Gastroesophageal sphincter (tissue), 4 donors: ENCODE results near the gene CXCL6. TPM values are rescaled to one million over a fixed set of nuclear protein-coding genes. Genes with fewer than 3 reads are reported as not detected.

Source experiments
- ATAC-seq: fragments of 150-250 bp; one replicate; pipeline ENCODE4 v1.9.1; 2016; ENCODE audit warnings: mild to moderate bottlenecking, moderate library complexity
- H3K27ac ChIP-seq, 4 donors: fragments of 200-600 bp; sonication (generic) in 3 of 4; 1 replicate in 3 of 4; 2 replicates in 1 of 4; pipeline ENCODE4 v1.5.1; 2016 to 2019
- H3K27me3 ChIP-seq: fragments of 200-600 bp; sonication (generic); one replicate; pipeline ENCODE4 v1.5.1; 2019
- H3K36me3 ChIP-seq, 2 donors: fragments of 200-600 bp; sonication (generic); one replicate each; pipeline ENCODE4 v1.5.1; 2019; ENCODE audit warnings: control low read depth in 1 of 2
- H3K4me1 ChIP-seq, 3 donors: fragments of 200-600 bp; sonication (generic); 1 replicate in 2 of 3; 2 replicates in 1 of 3; pipeline ENCODE4 v1.5.1; 2016 to 2019; ENCODE audit warnings: control low read depth in 2 of 3
- H3K4me3 ChIP-seq, 2 donors: fragments of 200-600 bp; sonication (generic); one replicate each; pipeline ENCODE4 v1.5.1; 2019; ENCODE audit warnings: mild to moderate bottlenecking in 1 of 2, moderate library complexity in 1 of 2
- H3K9me3 ChIP-seq, 3 donors: fragments of 200-600 bp; sonication (generic); one replicate each; pipeline ENCODE4 v1.5.1; 2017 to 2019; ENCODE audit warnings: control low read depth in 2 of 3
- CTCF ChIP-seq, 4 experiments: fragments of 200-600 bp in 2 of 4; fragments of 450-650 bp in 2 of 4; sonication (generic) in 1 of 4; IDR thresholded peaks; one replicate each; pipeline ENCODE4 v1.5.1; 2017 to 2019; ENCODE audit warnings: antibody characterized with exemption in 4 of 4, mild to moderate bottlenecking in 2 of 4, moderate library complexity in 2 of 4
- EP300 ChIP-seq: sonication (generic); formaldehyde crosslinking; IDR thresholded peaks from one replicate; pipeline ENCODE4 v1.6.1; 2017; ENCODE audit warnings: antibody characterized with exemption, mild to moderate bottlenecking
- POLR2A ChIP-seq, 2 donors: fragments of 450-650 bp; IDR thresholded peaks; one replicate each; pipeline ENCODE4 v1.6.1; 2017; ENCODE audit warnings: antibody characterized with exemption in 2 of 2, mild to moderate bottlenecking in 2 of 2, moderate library complexity in 1 of 2
- POLR2AphosphoS5 ChIP-seq: sonication (generic); formaldehyde crosslinking; IDR thresholded peaks from one replicate; pipeline ENCODE4 v1.6.1; 2017; ENCODE audit warnings: antibody characterized with exemption
- WGBS, 2 donors: methylation state at CpG; one replicate each; pipeline ENCODE4 v1.1.5; 2018; ENCODE audit warnings: low coverage in 1 of 2; 5-methylcytosine and 5-hydroxymethylcytosine counted together
- total RNA-seq, 4 donors: library from RNA; depleted of rRNA; stranded (reverse); fragments of >200 nt; gene quantifications; one replicate each; pipeline ENCODE4 v1.1.0, GENCODE V29; 2016

CXCL6 gene
- total RNA-seq, 4 donors from 2014 or later = 1.1 TPM; not detected in 3

- Histone ChIP-seq H3K4me3 (no peak overlapping the region), H3K36me3 (no peaks in the 10 kb centered on the region), H3K4me1 (peaks cover 0 to 9% (median 0%) of the 10 kb centered on the region in 3 donors), H3K9me3 (no peaks in the 10 kb centered on the region), H3K27me3 (peaks cover 13% of the 10 kb centered on the region), H3K27ac (no peak overlapping the region)
- WGBS, 2 donors = 69 to 70% methylated on average over 2 of the region's 2 CpGs
- TF ChIP-seq EP300 (no peak), POLR2AphosphoS5 (no peak), CTCF (IDR thresholded peaks at IDR 0.05) (no peak), POLR2A (IDR thresholded peaks at IDR 0.05) (no peak)
- ATAC-seq = no peak
Measured at GRCh38 chr4:73864365-73864764, 27.9 kb downstream of the CXCL6 start.

GRCh38 chr4:73864961-73865360, 28.5 kb downstream of the CXCL6 start:
- no peak for ATAC-seq

GRCh38 chr4:73865431-73866096, 29.1 kb downstream of the CXCL6 start:
- WGBS, 2 donors = 76 to 91% methylated on average over 5 of the region's 5 CpGs

More at GRCh38 chr4:73864961-73865360, 28.5 kb downstream of the CXCL6 start:
- Histone ChIP-seq H3K36me3 (no peaks in the 10 kb centered on the region), H3K27me3 (peaks cover 19% of the 10 kb centered on the region), H3K27ac (no peak overlapping the region), H3K4me3 (no peak overlapping the region), H3K4me1 (peaks cover 0 to 14% (median 0%) of the 10 kb centered on the region in 3 donors), H3K9me3 (no peaks in the 10 kb centered on the region)
- 66 to 75% methylated on average over 8 of the region's 8 CpGs for WGBS, 2 donors
- TF ChIP-seq POLR2AphosphoS5 = no peak
- TF ChIP-seq POLR2A (IDR thresholded peaks at IDR 0.05) = no peak
- TF ChIP-seq EP300 = no peak
- TF ChIP-seq CTCF (IDR thresholded peaks at IDR 0.05) = no peak

GRCh38 chr4:73866246-73866645, 29.8 kb downstream of the CXCL6 start:
- peaks cover 0 to 14% (median 0%) of the 10 kb centered on the region in 3 donors for H3K4me1 ChIP-seq
- ATAC-seq = no peak
- no peak for TF ChIP-seq POLR2AphosphoS5
- TF ChIP-seq POLR2A (IDR thresholded peaks at IDR 0.05) = no peak
- no peak for TF ChIP-seq CTCF (IDR thresholded peaks at IDR 0.05)
- TF ChIP-seq EP300 = no peak
- no peak overlapping the region for H3K4me3 ChIP-seq
- peaks cover 29% of the 10 kb centered on the region for H3K27me3 ChIP-seq
- no peak overlapping the region for H3K27ac ChIP-seq
- WGBS, 2 donors = 56 to 63% methylated on average over 2 of the region's 2 CpGs
- no peaks in the 10 kb centered on the region for H3K9me3 ChIP-seq
- H3K36me3 ChIP-seq = no peaks in the 10 kb centered on the region

More at GRCh38 chr4:73865431-73866096, 29.1 kb downstream of the CXCL6 start:
- H3K27ac ChIP-seq = no peak overlapping the region
- no peaks in the 10 kb centered on the region for H3K9me3 ChIP-seq
- no peaks in the 10 kb centered on the region for H3K36me3 ChIP-seq
- H3K27me3 ChIP-seq = peaks cover 25% of the 10 kb centered on the region
- TF ChIP-seq POLR2AphosphoS5 (no peak), POLR2A (IDR thresholded peaks at IDR 0.05) (no peak), EP300 (no peak), CTCF (IDR thresholded peaks at IDR 0.05) (no peak)
- H3K4me3 ChIP-seq = no peak overlapping the region
- no peak for ATAC-seq
- H3K4me1 ChIP-seq = peaks cover 0 to 14% (median 0%) of the 10 kb centered on the region in 3 donors

- Histone ChIP-seq H3K4me3 (no peak overlapping the region), H3K27ac (no peak overlapping the region), H3K9me3 (no peaks in the 10 kb centered on the region), H3K36me3 (no peaks in the 10 kb centered on the region), H3K4me1 (peaks cover 0 to 14% (median 0%) of the 10 kb centered on the region in 3 donors), H3K27me3 (peaks cover 35% of the 10 kb centered on the region)
- no peak for ATAC-seq
- TF ChIP-seq POLR2A (IDR thresholded peaks at IDR 0.05) (no peak), POLR2AphosphoS5 (no peak), EP300 (no peak)
- WGBS, 2 donors = 80 to 84% methylated on average over 3 of the region's 3 CpGs
Measured at GRCh38 chr4:73867783-73868182, 31.3 kb downstream of the CXCL6 start.
